H1 (cell line): ENCODE measurements around the gene PSPN. TPM values are rescaled to one million over a fixed set of nuclear protein-coding genes. Genes with fewer than 3 reads are reported as not detected.

ENCODE experiments used
- ATF2 ChIP-seq: IDR thresholded peaks from 2 replicates; pipeline ENCODE4 v1.6.1; 2012; ENCODE audit warnings: low read length, inconsistent platforms
- BRCA1 ChIP-seq: IDR thresholded peaks from 2 replicates; pipeline ENCODE4 v1.6.1; 2012; ENCODE audit warnings: low read depth, low read length, improper control_type of control experiment
- CBX8 ChIP-seq: fragments of 300-800, 300-1000 bp; sonication (generic); IDR thresholded peaks from 2 replicates; pipeline ENCODE4 v1.7.1; 2016; ENCODE audit warnings: low read depth, low read length, borderline replicate concordance
- CHD1 ChIP-seq: IDR thresholded peaks from 2 replicates; pipeline ENCODE4 v1.6.1; 2012; ENCODE audit warnings: low read depth, low read length, improper control_type of control experiment
- CHD2 ChIP-seq: IDR thresholded peaks from 2 replicates; pipeline ENCODE4 v1.6.1; 2012; ENCODE audit warnings: low read length, improper control_type of control experiment
- CTCF ChIP-seq, 3 experiments: IDR thresholded peaks; 1 replicate in 2 of 3; 2 replicates in 1 of 3; pipeline versions ENCODE4 v1.5.1 to v1.6.1; 2011; ENCODE audit warnings: low read length in 3 of 3, mild to moderate bottlenecking in 3 of 3, inconsistent platforms in 2 of 3, low read depth in 1 of 3, moderate library complexity in 1 of 3; ENCODE audit not compliant: insufficient read depth in 1 of 3; ENCODE audit errors: control extremely low read depth in 1 of 3
- GTF2F1 ChIP-seq: IDR thresholded peaks from 2 replicates; pipeline ENCODE4 v1.6.1; 2012; ENCODE audit warnings: low read depth, low read length, improper control_type of control experiment, borderline replicate concordance
- KDM1A ChIP-seq: fragments of 200-600, 300-600 bp; sonication (generic); IDR thresholded peaks from 2 replicates; pipeline ENCODE4 v1.7.1; 2016; ENCODE audit warnings: mild to moderate bottlenecking, low read length, borderline replicate concordance
- KDM4A ChIP-seq: IDR thresholded peaks from one replicate; pipeline ENCODE4 v1.7.1; 2012; ENCODE audit warnings: low read depth, mild to moderate bottlenecking, moderate library complexity, low read length, inconsistent platforms; ENCODE audit not compliant: severe bottlenecking
- POLR2A ChIP-seq, 2 experiments: IDR thresholded peaks; 1 replicate in 1 of 2; 2 replicates in 1 of 2; pipeline ENCODE4 v1.6.1; 2011; ENCODE audit warnings: low read depth in 2 of 2, low read length in 2 of 2, mild to moderate bottlenecking in 2 of 2; ENCODE audit errors: control extremely low read depth in 1 of 2
- POLR2AphosphoS5 ChIP-seq: IDR thresholded peaks from 2 replicates; pipeline ENCODE4 v1.6.1; 2011; ENCODE audit warnings: low read depth, low read length
- SRF ChIP-seq: IDR thresholded peaks from 2 replicates; pipeline ENCODE4 v1.6.1; 2011; ENCODE audit warnings: mild to moderate bottlenecking, low read depth, low read length, moderate library complexity
- TEAD4 ChIP-seq: IDR thresholded peaks from 2 replicates; pipeline ENCODE4 v1.6.1; 2012; ENCODE audit warnings: low read depth, low read length, inconsistent platforms, mixed read lengths
- polyA plus RNA-seq, 7 experiments: library from polyadenylated mRNA; depleted of rRNA in 3 of 7; stranded (reverse) in 5 of 7; unstranded in 2 of 7; fragments of >200 nt in 5 of 7; fragments of 200-250 nt in 2 of 7; gene quantifications; 1 replicate in 5 of 7; 2 replicates in 1 of 7; 4 replicates in 1 of 7; pipeline versions ENCODE4 v1.2.1 to v1.2.3, GENCODE V29; 2011 to 2013; ENCODE audit warnings: missing spikeins in 2 of 7, mixed read lengths in 2 of 7
- total RNA-seq: library from RNA; stranded (reverse); fragmentation: NEBNext Ultra II Directional; extraction: Animal tissue kit (Norgen Biotek cat#: 25700); gene quantifications from 2 replicates; pipeline ENCODE4 v1.2.1, GENCODE V29; 2021

The PSPN gene
- total and polyA plus RNA-seq, 2 of the 8 experiments (the other 6 are each of a cell fraction or from before 2014, with no cell fraction given): 1.0 to 2.1 TPM

- TF ChIP-seq CBX8: no peak
- TF ChIP-seq SRF: no peak
- no peak for TF ChIP-seq GTF2F1
- TF ChIP-seq CHD2: peak; percentile 97
- no peak for TF ChIP-seq KDM1A
- no peak for TF ChIP-seq ATF2
- TF ChIP-seq KDM4A: peak; percentile 70
- TF ChIP-seq POLR2A (IDR thresholded peaks at IDR 0.05; ENCODE audit: control extremely low read depth in 1 of 2, low read depth in 2 of 2, low read length in 2 of 2): no peak; a peak in 1 of 3 replicates
- TF ChIP-seq POLR2AphosphoS5: no peak
- TF ChIP-seq CHD1: no peak
- TF ChIP-seq CTCF (IDR thresholded peaks at IDR 0.05; ENCODE audit: control extremely low read depth in 1 of 3, insufficient read depth in 1 of 3, low read depth in 1 of 3, low read length in 3 of 3): no peak
- TF ChIP-seq TEAD4: no peak
- TF ChIP-seq BRCA1: no peak
- TF ChIP-seq, all 59 proteins: peak for 9
These were observed 3.1 kb downstream of the PSPN start, which contains the start of gene ALKBH7 (continued) for GRCh38 chr19:6372594-6373095.
